Activated T-cell treated with anti-CD3 and anti-CD28 coated beads, Interleukin-2, amount 50 U/mL, for 24 hours (primary cell): ENCODE data around the gene VEGFA.

ENCODE experiments used
- DNase-seq: peaks from one replicate; pipeline ENCODE4 v3.0.0-alpha.2; 2020
- H3K27ac Mint-ChIP-seq: 2 replicates; pipeline ENCODE4 v1.8.0; 2020; ENCODE audit warnings: mild to moderate bottlenecking, mixed read lengths
- H3K27me3 Mint-ChIP-seq: 2 replicates; pipeline ENCODE4 v1.8.0; 2020; ENCODE audit warnings: mixed read lengths
- H3K36me3 Mint-ChIP-seq: 2 replicates; pipeline ENCODE4 v1.8.0; 2020; ENCODE audit warnings: low read depth, mixed read lengths
- H3K4me1 Mint-ChIP-seq: 2 replicates; pipeline ENCODE4 v1.8.0; 2020; ENCODE audit warnings: low read depth, mixed read lengths
- H3K4me3 Mint-ChIP-seq: 2 replicates; pipeline ENCODE4 v1.8.0; 2020; ENCODE audit warnings: mild to moderate bottlenecking, moderate library complexity, mixed read lengths
- H3K9me3 Mint-ChIP-seq: 2 replicates; pipeline ENCODE4 v1.8.0; 2020; ENCODE audit warnings: mixed read lengths

VEGFA gene

DNA sequence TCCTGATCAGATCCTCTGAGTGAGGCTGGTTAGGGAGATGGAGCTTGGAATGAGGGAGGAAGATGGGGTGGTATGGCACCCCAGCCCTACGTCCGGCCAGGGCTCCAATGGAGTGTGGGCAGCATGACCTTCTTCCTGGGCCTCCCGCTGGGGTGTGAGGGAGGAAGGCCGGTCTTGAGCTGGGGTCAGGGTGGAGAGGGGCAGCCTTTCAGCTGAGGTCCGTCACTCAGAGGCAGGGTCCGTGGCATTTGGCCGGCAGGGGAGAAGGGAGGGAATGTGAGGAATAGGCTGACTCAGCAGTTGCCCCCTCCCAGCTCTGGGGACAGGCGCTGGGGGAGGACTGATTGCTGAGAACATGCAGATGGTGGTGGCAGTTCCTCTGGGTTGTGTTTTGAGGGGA lies 25.5 kb upstream of the VEGFA start:
- Mint-ChIP-seq H3K27me3 (peaks cover 4% of the 10 kb centered on the region), H3K4me3 (no peak overlapping the region), H3K9me3 (no peaks in the 10 kb centered on the region), H3K27ac (no peak overlapping the region), H3K36me3 (no peaks in the 10 kb centered on the region), H3K4me1 (no peaks in the 10 kb centered on the region)
- no peak for DNase-seq

DNA sequence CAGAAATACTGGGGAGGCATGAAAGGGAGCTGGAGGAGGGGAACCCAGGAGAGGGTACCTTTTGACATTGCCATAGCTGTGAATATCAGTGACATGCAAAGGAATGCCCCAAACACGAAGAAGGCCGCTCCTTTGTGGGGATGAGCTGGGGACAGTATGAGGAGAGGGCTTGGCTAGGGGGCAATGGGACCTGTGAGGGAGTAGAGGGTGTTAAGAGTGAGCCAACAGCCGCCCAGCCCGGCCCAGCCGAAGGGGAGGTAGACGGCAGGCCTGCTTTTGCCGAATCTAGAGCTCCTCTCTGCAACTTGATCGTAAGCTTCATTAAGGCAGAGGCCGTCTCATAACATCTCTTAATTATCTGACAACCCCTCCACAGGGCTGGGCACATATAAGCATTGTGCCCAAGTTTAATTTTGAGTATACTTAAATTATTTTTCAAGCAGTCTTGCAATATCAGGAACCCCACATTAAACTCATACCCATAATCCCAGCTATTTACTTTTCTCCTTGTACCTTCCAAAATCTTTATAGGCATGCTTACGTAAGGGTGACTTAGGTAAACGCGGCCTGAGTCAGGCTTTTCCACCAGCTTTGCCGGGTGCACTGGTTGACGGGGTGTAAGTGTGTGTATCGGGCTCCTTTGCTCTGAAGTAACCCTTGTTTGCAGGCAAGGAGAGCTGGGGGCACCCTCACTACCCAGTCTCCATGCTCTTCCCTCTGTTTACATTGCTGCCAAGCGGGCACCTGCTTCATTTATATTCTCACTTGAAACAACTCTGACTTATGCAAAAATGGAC lies 24.9 kb upstream of the VEGFA start:
- Mint-ChIP-seq H3K36me3 (no peaks in the 10 kb centered on the region), H3K9me3 (no peaks in the 10 kb centered on the region), H3K27ac (no peak overlapping the region), H3K4me1 (no peaks in the 10 kb centered on the region), H3K27me3 (peaks cover 4% of the 10 kb centered on the region), H3K4me3 (no peak overlapping the region)
- no peak for DNase-seq

DNA sequence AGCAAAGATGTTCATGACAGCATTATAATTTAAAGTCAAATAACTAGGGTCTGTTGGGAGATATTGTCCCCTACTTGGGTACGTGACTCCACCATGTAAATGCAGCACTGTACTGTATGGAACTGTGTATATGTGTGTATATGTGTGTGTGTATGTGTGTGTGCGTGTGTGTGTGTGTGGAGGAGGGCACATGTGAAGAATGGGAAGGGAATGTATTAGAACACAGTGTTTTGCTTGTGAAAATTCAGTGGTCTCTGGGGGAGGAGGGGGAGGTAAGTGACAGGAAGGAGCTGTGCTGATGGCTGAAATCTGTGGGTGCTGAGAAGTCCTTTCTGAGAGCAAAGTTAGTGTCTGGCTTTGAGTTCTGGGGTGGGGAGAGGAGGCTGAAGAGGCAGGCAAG lies 23.9 kb upstream of the VEGFA start:
- Mint-ChIP-seq H3K4me3 (no peak overlapping the region), H3K9me3 (no peaks in the 10 kb centered on the region), H3K27ac (no peak overlapping the region), H3K4me1 (no peaks in the 10 kb centered on the region), H3K27me3 (peaks cover 4% of the 10 kb centered on the region), H3K36me3 (no peaks in the 10 kb centered on the region)
- DNase-seq: peak; percentile 15

DNA sequence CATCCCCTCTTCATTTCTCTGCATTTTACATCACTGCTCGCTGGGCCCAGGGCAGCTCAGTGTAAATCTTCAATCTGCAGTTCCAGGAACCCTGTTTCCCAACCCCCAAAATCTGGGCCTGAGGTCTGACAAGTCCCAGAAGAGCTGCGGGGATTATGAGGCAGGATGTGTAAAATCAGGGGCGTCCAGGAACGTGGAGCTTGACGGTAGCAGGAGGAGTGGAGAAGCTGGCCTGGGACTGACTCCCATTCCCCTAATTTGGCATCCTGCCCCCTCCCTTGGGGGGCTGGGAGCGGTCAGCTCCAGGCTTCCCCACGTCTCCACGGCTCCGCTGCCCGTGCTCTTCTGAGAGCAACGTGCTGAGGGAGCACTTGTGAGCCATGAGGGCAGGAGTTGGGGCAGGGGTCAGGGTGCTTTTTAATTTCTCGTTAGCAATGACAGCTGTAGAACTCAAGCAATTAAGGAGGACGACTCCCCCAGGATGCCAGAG lies 23.4 kb upstream of the VEGFA start:
- H3K36me3 Mint-ChIP-seq: no peaks in the 10 kb centered on the region
- H3K4me3 Mint-ChIP-seq: no peak overlapping the region
- peaks cover 4% of the 10 kb centered on the region for H3K27me3 Mint-ChIP-seq
- H3K27ac Mint-ChIP-seq: no peak overlapping the region
- H3K9me3 Mint-ChIP-seq: no peaks in the 10 kb centered on the region
- peak; percentile 2 for DNase-seq
- H3K4me1 Mint-ChIP-seq: no peaks in the 10 kb centered on the region

DNA sequence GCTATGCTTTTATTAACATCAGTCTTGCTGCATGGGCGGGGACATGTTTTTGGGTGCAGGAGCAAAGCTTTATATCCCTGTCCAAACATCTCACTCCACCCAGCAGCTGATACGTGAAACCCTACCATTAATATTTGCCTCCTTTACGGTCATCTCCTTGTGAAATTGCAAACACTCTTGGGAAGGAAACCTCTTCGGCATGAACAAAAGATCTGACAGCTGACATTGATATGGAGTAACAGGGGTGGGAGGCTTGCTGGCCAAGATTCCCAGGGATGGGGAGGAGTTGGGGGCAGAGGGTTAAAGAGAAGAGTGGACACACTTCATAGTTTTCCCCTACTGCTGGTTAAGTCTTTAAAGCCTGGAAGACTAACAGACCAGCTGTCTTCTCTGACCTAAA lies 22.2 kb upstream of the VEGFA start:
- Mint-ChIP-seq H3K27ac (no peak overlapping the region), H3K27me3 (peaks cover 4% of the 10 kb centered on the region), H3K4me3 (no peak overlapping the region), H3K9me3 (no peaks in the 10 kb centered on the region), H3K4me1 (no peaks in the 10 kb centered on the region), H3K36me3 (no peaks in the 10 kb centered on the region)
- peak; percentile 2 for DNase-seq

DNA sequence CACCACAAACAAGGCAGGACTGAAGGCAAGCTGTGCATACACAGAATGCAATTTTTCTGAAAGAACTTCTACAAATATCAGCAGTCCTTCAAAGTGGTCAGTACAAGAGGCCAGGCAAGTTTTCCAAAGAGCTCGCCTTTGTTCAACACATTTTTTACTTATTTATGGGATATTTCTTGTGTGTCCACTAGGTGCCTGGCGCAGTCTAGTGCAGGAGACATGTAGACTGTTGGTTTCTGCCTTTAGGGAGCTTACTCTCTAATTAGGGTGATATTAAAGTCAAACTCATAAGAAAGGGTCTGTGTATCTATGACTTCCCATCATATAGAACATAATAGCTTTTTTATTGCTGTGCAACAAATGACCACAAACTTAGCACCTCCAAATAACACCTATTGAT lies 21.2 kb upstream of the VEGFA start:
- Mint-ChIP-seq H3K27ac (no peak overlapping the region), H3K4me1 (no peaks in the 10 kb centered on the region), H3K36me3 (no peaks in the 10 kb centered on the region), H3K4me3 (no peak overlapping the region), H3K9me3 (no peaks in the 10 kb centered on the region), H3K27me3 (peaks cover 4% of the 10 kb centered on the region)
- no peak for DNase-seq

DNA sequence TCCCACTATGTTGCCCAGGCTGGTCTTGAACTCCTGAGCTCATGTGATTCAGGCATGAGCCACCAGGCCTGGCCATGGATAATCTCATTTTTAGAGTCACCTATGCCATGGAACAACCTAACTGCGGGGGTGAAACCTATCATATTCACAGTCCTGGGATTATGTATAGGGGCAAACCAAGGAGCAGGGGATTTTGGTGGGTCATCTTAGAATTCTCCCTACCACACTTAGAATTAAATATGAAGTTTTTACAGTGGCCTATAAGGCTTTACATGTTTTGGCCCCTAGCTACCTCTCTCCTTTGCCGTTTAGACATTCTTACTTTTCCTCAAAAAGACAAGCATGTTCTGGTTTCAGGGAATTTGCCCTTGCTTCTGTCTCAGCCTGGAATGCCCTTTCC lies 20.6 kb upstream of the VEGFA start:
- Mint-ChIP-seq H3K27me3 (peaks cover 4% of the 10 kb centered on the region), H3K4me3 (no peak overlapping the region), H3K27ac (no peak overlapping the region), H3K4me1 (no peaks in the 10 kb centered on the region), H3K36me3 (no peaks in the 10 kb centered on the region), H3K9me3 (no peaks in the 10 kb centered on the region)
- no peak for DNase-seq

DNA sequence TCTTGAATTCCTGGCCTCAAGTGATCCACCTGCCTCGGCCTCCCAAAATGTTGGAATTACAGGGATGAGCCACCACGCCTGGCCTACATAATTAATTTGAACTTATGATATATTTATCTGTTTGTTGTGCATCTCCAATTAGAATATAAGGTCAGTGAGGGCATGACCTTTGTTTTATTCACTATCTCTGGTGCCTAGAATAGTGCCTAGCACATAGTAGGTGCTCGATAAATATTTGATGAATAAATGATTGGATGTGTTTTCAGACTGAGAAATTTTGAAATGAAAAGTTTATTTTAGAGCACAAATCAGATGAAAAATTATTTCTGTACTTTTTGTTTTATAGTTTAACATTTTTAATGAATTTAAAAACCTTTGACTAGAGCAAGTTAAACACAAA lies 19.4 kb upstream of the VEGFA start:
- no peak for DNase-seq
- Mint-ChIP-seq H3K9me3 (no peaks in the 10 kb centered on the region), H3K4me1 (no peaks in the 10 kb centered on the region), H3K36me3 (no peaks in the 10 kb centered on the region), H3K27me3 (peaks cover 4% of the 10 kb centered on the region), H3K27ac (no peak overlapping the region), H3K4me3 (no peak overlapping the region)

DNA sequence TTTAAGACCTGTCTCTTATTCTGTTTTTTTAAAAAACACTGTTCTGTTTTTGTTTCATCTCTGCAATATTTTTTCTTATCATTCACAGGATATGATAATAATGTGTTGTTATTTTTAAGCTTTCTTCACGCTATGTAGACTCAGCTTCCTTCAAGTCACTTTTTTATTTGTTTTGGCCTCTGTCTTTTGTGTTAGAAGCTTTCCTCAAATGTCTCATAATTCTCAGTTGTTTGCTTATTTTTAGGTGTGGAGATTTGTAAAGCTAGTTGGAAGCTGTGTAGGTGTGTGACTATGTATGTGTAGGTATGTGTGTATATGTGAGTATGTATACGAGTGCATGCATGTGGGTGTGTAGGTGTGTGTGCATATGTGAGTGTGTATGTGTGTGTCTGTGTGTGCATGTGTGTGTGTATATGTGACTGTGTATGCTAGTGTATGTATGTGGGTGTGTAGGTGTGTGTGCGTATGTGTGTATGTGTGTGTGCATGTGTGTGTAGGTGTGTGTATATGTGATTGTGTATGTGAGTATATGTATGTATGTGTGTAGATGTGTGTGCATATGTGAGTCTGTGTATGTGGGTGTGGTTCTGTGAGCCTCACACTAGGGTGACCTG lies 16.3 kb upstream of the VEGFA start:
- DNase-seq: no peak
- no peaks in the 10 kb centered on the region for H3K9me3 Mint-ChIP-seq
- no peaks in the 10 kb centered on the region for H3K4me1 Mint-ChIP-seq
- H3K4me3 Mint-ChIP-seq: no peak overlapping the region
- H3K27ac Mint-ChIP-seq: no peak overlapping the region
- no peaks in the 10 kb centered on the region for H3K27me3 Mint-ChIP-seq
- H3K36me3 Mint-ChIP-seq: no peaks in the 10 kb centered on the region

DNA sequence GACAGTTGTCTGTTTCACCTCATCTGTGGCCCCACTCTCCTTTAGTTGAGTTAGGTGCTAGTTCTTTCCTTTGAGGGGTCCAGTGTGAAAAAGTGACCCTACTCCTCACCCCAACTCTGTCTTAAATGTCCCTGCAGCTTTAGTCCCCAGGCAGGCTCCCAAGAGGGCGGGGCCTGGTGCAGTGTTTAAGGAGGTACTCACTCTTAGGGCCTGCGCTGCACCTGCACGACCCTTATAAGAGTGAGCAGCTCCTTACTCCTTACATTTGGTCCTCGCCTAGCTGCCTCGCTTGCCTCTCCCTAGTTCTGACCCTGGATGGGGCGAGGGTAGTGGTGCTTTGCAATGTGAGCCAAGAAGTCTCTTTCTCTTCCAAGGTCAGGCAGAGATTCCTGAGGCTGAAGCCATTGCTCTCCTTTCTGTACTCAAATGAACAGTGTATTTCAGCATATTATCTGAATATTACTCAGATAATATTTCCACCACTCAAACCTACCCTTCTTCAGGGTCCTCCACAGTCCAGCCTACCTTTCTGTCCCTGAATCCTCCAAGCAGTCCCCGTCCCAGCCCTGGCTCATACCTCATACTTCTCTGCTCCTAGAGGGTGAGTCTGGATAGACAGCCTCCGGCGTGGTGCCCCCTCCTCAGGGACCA lies 11.9 kb upstream of the VEGFA start:
- Mint-ChIP-seq H3K27ac (no peak overlapping the region), H3K36me3 (no peaks in the 10 kb centered on the region), H3K9me3 (no peaks in the 10 kb centered on the region), H3K27me3 (no peaks in the 10 kb centered on the region), H3K4me1 (no peaks in the 10 kb centered on the region), H3K4me3 (no peak overlapping the region)
- DNase-seq: no peak

DNA sequence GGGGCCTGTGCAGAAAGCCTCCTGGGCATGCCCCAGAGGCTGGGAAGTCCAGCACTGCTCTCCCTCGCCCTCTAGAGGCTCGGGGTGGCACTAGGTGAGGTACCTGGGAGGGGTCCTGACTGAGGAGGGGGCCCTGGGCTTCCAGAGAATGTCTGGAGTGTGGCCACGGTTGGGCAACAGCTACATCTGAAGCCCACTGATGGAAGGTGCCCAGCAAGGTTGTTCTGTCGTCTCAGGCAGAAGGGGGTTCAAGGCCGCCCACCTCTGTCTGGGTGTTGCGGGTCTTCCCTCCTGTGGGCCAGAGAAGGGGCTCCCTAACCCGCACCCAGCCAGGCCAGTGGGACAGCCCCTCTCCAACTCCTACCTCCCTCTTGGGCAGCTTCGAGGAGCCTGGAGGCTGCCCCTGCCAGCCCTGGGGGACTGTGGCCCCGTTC lies 11.4 kb upstream of the VEGFA start:
- Mint-ChIP-seq H3K27me3 (no peaks in the 10 kb centered on the region), H3K4me3 (no peak overlapping the region), H3K9me3 (no peaks in the 10 kb centered on the region), H3K4me1 (peaks cover 3% of the 10 kb centered on the region), H3K36me3 (no peaks in the 10 kb centered on the region), H3K27ac (no peak overlapping the region)
- peak; percentile 44 for DNase-seq

DNA sequence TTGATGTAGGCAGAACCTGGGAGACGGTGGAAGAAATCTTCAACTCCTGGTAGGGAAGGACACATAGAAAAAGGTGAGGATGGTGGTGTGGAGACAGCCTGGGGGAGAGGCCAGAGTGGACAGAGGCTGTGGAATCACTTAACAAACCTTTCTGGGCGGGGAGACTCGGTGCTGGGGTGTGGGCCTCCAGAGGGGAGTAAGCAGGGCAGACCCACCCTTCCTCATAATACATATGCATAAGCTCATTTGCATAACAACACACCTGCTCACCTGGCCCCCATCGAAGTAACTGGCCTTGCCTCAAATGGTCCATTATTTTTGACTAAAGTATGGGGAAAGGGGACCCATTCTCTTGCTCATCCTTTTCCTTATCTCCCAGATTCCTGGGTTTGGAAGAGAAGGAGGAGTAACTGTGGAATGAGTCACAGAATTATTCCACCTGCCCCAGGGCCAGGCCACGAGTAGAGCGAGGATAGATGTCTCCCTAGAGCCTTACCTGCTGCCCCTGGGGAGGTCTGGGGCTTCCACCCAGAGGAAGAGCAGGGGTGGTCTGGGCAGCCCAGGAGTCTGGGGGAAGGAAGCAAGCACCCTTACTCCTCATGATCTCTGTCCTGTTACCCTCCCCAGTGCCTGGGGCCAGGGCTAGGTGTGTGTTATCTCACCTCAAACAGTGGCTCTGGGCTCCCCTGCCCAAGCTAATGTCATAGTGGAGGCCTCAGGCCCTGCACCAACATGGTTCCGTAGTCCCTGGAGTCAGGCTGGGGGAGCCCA lies 10.7 kb upstream of the VEGFA start:
- Mint-ChIP-seq H3K27me3 (no peaks in the 10 kb centered on the region), H3K9me3 (no peaks in the 10 kb centered on the region), H3K27ac (no peak overlapping the region), H3K4me3 (no peak overlapping the region), H3K36me3 (no peaks in the 10 kb centered on the region), H3K4me1 (peaks cover 7% of the 10 kb centered on the region)
- DNase-seq: no peak

DNA sequence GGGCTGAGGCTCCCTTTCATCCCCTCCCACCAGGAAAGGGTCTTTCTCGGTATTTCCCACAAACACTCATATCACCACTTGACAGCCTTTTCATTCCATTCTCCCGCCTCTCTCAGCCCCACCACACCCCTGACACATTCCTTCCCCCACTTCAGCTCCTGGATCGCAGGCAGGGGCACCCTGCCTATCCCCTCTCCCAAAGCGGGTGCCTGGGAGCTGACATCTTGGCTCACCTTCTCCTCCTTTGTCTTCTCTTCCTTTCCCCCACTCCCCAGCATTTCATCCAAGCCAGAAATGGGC lies 10.2 kb upstream of the VEGFA start:
- H3K36me3 Mint-ChIP-seq: no peaks in the 10 kb centered on the region
- H3K9me3 Mint-ChIP-seq: no peaks in the 10 kb centered on the region
- peaks cover 2% of the 10 kb centered on the region for H3K27me3 Mint-ChIP-seq
- H3K27ac Mint-ChIP-seq: no peak overlapping the region
- no peak overlapping the region for H3K4me3 Mint-ChIP-seq
- DNase-seq: no peak
- peaks cover 7% of the 10 kb centered on the region for H3K4me1 Mint-ChIP-seq

DNA sequence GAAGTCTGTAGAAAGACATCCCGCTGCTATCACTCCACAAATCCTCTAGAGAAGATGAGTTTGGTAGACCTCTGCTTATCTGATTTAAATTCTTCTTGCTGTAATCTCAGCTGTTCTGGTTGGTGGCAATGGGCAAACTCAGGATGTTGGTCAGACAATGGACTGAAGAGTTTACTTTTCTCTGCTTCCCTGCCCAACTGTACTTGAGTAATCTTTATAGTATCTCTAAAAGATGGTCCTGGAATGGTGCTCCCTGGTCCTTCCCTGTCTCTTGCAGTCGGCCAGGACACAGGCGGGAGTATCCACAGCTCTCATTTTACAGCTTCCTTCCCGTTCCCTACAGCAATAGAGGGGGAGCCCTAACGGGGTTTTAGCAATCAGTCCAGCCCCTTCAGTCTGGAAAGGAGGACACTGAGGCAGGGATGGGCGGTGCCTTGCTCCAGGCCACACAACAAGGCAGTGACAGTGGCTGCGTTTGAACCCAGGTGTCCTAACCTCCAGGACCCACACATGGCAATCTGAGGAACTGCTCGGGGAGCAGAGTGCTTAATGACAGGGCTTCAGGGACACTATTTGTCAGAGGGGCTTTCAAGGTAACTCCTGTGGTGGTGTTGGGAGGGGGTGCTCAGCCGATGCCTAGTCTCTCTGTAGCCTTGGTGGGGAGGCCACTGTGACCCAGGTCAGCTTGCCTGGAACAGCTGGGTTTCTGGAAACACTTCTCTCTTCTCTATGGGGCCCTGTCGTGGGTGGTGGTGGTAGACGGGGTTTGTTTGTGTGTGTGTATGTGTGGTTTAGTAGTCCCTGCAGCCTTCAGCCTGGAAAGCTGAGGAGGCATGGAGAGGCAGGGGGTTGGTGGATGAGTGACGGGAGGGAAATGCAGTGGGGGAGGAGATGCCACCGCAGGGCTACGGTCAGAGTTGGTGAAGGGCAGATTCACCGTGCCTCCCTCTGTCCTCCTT lies 9.5 kb upstream of the VEGFA start:
- no peaks in the 10 kb centered on the region for H3K9me3 Mint-ChIP-seq
- no peaks in the 10 kb centered on the region for H3K36me3 Mint-ChIP-seq
- no peak for DNase-seq
- H3K27me3 Mint-ChIP-seq: peaks cover 2% of the 10 kb centered on the region
- H3K4me1 Mint-ChIP-seq: peaks cover 7% of the 10 kb centered on the region
- H3K27ac Mint-ChIP-seq: no peak overlapping the region
- H3K4me3 Mint-ChIP-seq: no peak overlapping the region
